MM.1S (cell line): Measurements from ENCODE around the gene PIK3C2G.
"Not testable (repeated sequence)": the region's sequence is repeated elsewhere in the genome, so short reads cannot be mapped to it uniquely, and the experiment has no call there.

ENCODE experiments used
- CTCF ChIP-seq: fragments of 300-600 bp; sonication (generic); IDR thresholded peaks from 2 replicates; pipeline ENCODE4 v1.5.1; 2016; ENCODE audit warnings: antibody characterized with exemption, low read length, mixed read lengths
- EZH2 ChIP-seq: fragments of 300-600 bp; sonication (generic); optimal IDR thresholded peaks from 2 replicates; pipeline ENCODE3; 2017; ENCODE audit warnings: low read depth, mild to moderate bottlenecking, antibody characterized with exemption, low read length, mixed read lengths

- not testable (repeated sequence) for TF ChIP-seq CTCF, EZH2
Observed at GRCh38 chr12:18255004-18255403, 6.3 kb upstream of the PIK3C2G start.
